ENCODE measurements around the gene PDE4DIP.
A peak's percentile ranks its signal among the peaks of the same experiment; 100 is the strongest.
"Not testable (repeated sequence)": the region's sequence is repeated elsewhere in the genome, so short reads cannot be mapped to it uniquely, and the experiment has no call there.

GRCh38 chr1:149075505-149076127 is 231.4 kb downstream of the PDE4DIP start:
- TF ChIP-seq POLR2A (IDR thresholded peaks at IDR 0.05), result not testable (repeated sequence)
- TF ChIP-seq CTCF (IDR thresholded peaks at IDR 0.05), result peak in 1 of 6 experiments; percentile 44

Data from upper lobe of left lung (tissue), 4 donors.